ENCODE measurements around the gene ANKRD23.

DNA sequence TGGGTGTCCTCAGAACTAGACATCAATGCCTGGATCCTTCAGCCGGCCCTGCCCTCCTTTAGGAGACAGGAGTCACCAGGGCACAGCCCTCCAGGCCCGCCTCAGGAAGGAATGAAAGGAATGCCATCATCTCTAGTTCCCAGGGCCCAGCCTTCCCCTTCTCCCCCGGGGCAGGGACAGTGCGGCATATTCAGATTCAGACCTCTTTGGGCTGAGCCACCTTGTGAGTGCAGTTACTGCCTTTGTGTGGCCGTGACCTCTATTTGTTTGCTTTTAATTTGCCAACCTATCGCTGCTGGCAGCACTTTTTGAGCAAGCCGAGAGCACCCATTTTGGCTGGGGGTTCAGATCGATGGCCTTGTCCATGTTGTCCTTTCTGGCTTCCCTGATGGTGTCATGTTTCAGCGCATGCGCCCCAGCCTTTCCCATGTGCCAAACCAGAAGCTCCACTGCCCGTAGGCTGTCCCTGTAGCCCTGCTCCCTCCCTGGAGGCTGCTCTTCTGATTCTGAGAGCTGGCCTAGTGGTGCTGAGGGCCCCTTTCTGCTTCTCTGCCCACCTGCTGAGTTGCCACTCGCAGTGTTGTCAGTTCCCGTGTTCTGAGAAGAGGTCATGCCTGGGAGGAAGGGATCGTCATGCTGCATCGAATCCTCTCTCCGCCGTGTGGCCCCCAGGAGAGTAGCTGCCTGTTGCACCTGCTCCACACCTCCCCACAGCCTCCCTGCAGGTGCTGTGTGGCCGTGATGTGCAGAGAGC lies 10.9 kb downstream of the ANKRD23 start:
- TF ChIP-seq EZH2 (IDR thresholded peaks at IDR 0.05; ENCODE audit: borderline replicate concordance, insufficient read depth, low read length, poor library complexity, severe bottlenecking) = no peak
- TF ChIP-seq TAF1 (IDR thresholded peaks at IDR 0.05; ENCODE audit: low read depth) = no peak
- TF ChIP-seq, protein P1, sequence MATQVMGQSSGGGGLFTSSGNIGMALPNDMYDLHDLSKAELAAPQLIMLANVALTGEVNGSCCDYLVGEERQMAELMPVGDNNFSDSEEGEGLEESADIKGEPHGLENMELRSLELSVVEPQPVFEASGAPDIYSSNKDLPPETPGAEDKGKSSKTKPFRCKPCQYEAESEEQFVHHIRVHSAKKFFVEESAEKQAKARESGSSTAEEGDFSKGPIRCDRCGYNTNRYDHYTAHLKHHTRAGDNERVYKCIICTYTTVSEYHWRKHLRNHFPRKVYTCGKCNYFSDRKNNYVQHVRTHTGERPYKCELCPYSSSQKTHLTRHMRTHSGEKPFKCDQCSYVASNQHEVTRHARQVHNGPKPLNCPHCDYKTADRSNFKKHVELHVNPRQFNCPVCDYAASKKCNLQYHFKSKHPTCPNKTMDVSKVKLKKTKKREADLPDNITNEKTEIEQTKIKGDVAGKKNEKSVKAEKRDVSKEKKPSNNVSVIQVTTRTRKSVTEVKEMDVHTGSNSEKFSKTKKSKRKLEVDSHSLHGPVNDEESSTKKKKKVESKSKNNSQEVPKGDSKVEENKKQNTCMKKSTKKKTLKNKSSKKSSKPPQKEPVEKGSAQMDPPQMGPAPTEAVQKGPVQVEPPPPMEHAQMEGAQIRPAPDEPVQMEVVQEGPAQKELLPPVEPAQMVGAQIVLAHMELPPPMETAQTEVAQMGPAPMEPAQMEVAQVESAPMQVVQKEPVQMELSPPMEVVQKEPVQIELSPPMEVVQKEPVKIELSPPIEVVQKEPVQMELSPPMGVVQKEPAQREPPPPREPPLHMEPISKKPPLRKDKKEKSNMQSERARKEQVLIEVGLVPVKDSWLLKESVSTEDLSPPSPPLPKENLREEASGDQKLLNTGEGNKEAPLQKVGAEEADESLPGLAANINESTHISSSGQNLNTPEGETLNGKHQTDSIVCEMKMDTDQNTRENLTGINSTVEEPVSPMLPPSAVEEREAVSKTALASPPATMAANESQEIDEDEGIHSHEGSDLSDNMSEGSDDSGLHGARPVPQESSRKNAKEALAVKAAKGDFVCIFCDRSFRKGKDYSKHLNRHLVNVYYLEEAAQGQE (IDR thresholded peaks at IDR 0.05; ENCODE audit: borderline replicate concordance) = no peak
